Large intestine (tissue), 3 donors: ENCODE data around the gene KLHL6. TPM values are rescaled to one million over a fixed set of nuclear protein-coding genes. Genes with fewer than 3 reads are reported as not detected.
A peak's percentile ranks its signal among the peaks of the same experiment; 100 is the strongest.
"Not testable (repeated sequence)": the region's sequence is repeated elsewhere in the genome, so short reads cannot be mapped to it uniquely, and the experiment has no call there.

Experiments used
- DNase-seq, 2 donors: peaks; one replicate each; pipeline versions ENCODE4 v3.0.0 to v3.0.0-alpha.2; 2013
- H3K27ac ChIP-seq: one replicate; pipeline ENCODE4 v1.5.1; 2013; ENCODE audit warnings: low read length
- H3K27me3 ChIP-seq: 2 replicates; pipeline ENCODE4 v1.6.1; 2013; ENCODE audit warnings: low read length; ENCODE audit not compliant: control insufficient read depth, insufficient read depth
- H3K36me3 ChIP-seq: 2 replicates; pipeline ENCODE4 v1.6.1; 2013; ENCODE audit warnings: low read length; ENCODE audit not compliant: control insufficient read depth, insufficient read depth
- H3K4me1 ChIP-seq: one replicate; pipeline ENCODE4 v1.6.1; 2013; ENCODE audit warnings: low read length; ENCODE audit not compliant: control insufficient read depth, insufficient read depth
- H3K4me3 ChIP-seq: one replicate; pipeline ENCODE4 v1.5.1; 2013; ENCODE audit warnings: low read length
- H3K9me3 ChIP-seq: one replicate; pipeline ENCODE4 v1.6.1; 2013; ENCODE audit warnings: mild to moderate bottlenecking, low read depth, low read length, moderate library complexity; ENCODE audit not compliant: control insufficient read depth
- WGBS: methylation state at CpG from one replicate; pipeline ENCODE4 v1.1.5; 2013; ENCODE audit warnings: low lambda C conversion rate; ENCODE audit not compliant: insufficient coverage; 5-methylcytosine and 5-hydroxymethylcytosine counted together
- polyA plus RNA-seq: library from polyadenylated mRNA; unstranded; fragments of 120-200 nt; gene quantifications from one replicate; pipeline ENCODE4 v1.2.1, GENCODE V29; 2013

Gene KLHL6
- polyA plus RNA-seq, 1 donor, result 2.5 TPM

DNA sequence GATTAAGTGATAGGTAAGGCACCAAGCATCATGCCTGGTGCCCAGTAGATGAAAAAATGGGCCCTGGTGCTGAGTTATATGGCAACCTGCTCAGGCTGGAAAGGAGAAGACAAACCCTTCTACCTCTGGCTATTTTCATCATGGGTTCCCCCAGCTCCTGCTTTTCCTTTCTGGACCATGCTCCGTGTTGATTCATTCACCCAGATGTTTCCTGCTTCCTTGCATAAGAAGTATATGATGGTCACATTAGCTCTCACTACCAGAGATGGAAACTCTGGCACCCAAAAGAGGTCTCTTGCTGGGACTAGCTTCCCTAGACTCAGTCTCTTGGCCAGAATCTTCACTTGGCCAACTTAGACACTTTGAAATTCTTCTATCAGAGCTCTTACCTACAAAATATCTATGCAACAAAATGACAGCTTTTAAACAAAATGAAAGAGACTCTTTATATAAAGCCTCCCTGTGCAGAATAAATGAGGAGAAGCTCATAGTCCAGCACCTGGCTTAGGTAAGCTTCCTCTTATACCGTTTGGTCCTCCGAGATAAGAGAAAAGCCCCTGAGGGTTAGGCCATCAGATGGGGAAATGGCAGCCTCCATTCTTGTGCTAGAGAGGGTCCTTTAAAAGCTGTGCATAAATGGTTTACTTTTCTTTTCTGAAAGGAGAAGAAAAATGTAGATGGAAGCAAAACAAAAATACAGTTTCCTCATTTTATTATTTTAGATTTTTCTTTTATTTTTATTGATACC is 80.3 kb downstream of the KLHL6 start:
- no peaks in the 10 kb centered on the region for H3K36me3 ChIP-seq
- no peak overlapping the region for H3K27ac ChIP-seq
- no peak for DNase-seq
- no peaks in the 10 kb centered on the region for H3K4me1 ChIP-seq
- H3K27me3 ChIP-seq, result no peaks in the 10 kb centered on the region
- no peak overlapping the region for H3K4me3 ChIP-seq
- no CpG with 5 or more reads among the region's 3 CpGs for WGBS
- H3K9me3 ChIP-seq, result no peaks in the 10 kb centered on the region

DNA sequence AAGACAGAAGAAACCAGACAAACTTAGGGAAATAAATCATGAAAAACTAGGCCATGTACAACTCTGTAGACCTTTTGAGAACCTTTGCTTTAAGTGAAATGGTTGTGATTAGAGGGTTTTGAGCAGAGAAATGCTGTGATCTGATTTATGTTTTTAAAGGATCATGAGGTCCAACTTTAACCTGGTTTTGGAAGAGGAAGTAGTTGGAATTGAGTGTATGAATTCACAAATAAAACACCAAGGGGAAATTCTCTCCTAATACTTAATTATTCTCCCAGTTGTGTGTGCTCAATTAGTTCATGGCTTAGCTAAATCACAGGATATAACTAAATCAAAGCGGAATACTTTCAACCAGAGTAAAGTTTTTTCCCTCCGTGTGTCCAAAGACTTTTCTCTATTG is 81.5 kb downstream of the KLHL6 start:
- Histone ChIP-seq H3K27ac (no peak overlapping the region), H3K9me3 (no peaks in the 10 kb centered on the region), H3K4me3 (no peak overlapping the region), H3K27me3 (no peaks in the 10 kb centered on the region), H3K36me3 (no peaks in the 10 kb centered on the region), H3K4me1 (peaks cover 2% of the 10 kb centered on the region)
- no peak for DNase-seq
- WGBS, result 100% methylated on average over 1 of the region's 2 CpGs

- Histone ChIP-seq H3K36me3 (no peaks in the 10 kb centered on the region), H3K9me3 (no peaks in the 10 kb centered on the region), H3K4me3 (no peak overlapping the region), H3K4me1 (peaks cover 3% of the 10 kb centered on the region), H3K27me3 (no peaks in the 10 kb centered on the region), H3K27ac (no peak overlapping the region)
- WGBS, result no CpG with 5 or more reads among the region's 6 CpGs
- no peak for DNase-seq
Measured at GRCh38 chr3:183472155-183472554, 83.4 kb downstream of the KLHL6 start.

- H3K27me3 ChIP-seq, result no peaks in the 10 kb centered on the region
- peaks cover 3% of the 10 kb centered on the region for H3K4me1 ChIP-seq
- peak in 1 of 2 donors; percentile 20 for DNase-seq
- no peak overlapping the region for H3K4me3 ChIP-seq
- no peaks in the 10 kb centered on the region for H3K9me3 ChIP-seq
- no CpG with 5 or more reads among the region's 1 CpG for WGBS
- no peak overlapping the region for H3K27ac ChIP-seq
- no peaks in the 10 kb centered on the region for H3K36me3 ChIP-seq
Measured at GRCh38 chr3:183468424-183468823, 87.1 kb downstream of the KLHL6 start.

DNA sequence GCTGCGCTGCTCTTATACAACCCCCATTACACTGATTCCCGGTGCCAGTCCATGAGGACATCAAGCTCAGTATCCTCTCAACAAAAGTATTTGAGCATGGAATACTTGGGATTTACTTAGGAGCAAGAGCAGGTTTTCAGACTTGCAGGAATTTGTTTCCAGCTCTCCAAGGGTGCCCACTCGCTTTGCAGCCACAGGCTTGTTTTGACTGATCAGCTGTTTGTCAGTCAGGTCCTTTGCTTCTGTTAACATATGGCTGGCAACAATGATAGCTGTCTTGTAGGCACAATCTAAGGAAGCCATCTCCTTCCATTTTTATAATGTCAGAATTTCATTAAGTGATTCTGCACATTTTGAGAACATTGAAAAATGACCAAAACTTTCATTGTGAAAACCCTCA is 88.9 kb downstream of the KLHL6 start:
- Histone ChIP-seq H3K36me3 (no peaks in the 10 kb centered on the region), H3K27me3 (no peaks in the 10 kb centered on the region), H3K4me1 (peaks cover 3% of the 10 kb centered on the region), H3K9me3 (no peaks in the 10 kb centered on the region), H3K4me3 (no peak overlapping the region), H3K27ac (no peak overlapping the region)
- DNase-seq, result no peak
- whole genome bisulfite sequencing, result no CpG with 5 or more reads among the region's 3 CpGs

DNA sequence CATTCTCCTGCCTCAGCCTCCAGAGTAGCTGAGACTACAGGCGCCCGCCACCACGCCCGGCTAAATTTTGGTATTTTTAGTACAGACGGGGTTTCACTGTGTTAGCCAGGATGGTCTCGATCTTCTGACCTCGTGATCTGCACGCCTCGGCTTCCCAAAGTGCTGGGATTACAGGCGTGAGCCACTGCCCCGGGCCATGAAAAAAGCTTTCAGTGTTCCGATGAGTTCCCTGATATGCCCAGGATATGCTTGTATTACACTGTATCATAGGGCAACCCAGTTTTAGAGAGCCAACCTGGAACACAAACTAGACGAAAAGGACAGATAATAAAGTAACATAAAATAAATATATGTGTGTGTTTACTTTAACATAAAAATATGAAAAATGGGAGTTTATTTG is 89.8 kb downstream of the KLHL6 start:
- not testable (repeated sequence) for H3K36me3 ChIP-seq, H3K27ac ChIP-seq, DNase-seq

GRCh38 chr3:183464480-183464879 is 91.0 kb downstream of the KLHL6 start:
- H3K9me3 ChIP-seq, result no peaks in the 10 kb centered on the region
- H3K4me3 ChIP-seq, result no peak overlapping the region
- H3K27ac ChIP-seq, result no peak overlapping the region
- no CpG with 5 or more reads among the region's 2 CpGs for WGBS
- peaks cover 3% of the 10 kb centered on the region for H3K4me1 ChIP-seq
- no peaks in the 10 kb centered on the region for H3K27me3 ChIP-seq
- peak in 1 of 2 donors; percentile 61 for DNase-seq
- H3K36me3 ChIP-seq, result no peaks in the 10 kb centered on the region

More for the DNA sequence above, 89.8 kb downstream of the KLHL6 start:
- not testable (repeated sequence) for H3K27me3 ChIP-seq, H3K4me3 ChIP-seq, H3K4me1 ChIP-seq, H3K9me3 ChIP-seq
- WGBS, result 100% methylated on average over 1 of the region's 13 CpGs

DNA sequence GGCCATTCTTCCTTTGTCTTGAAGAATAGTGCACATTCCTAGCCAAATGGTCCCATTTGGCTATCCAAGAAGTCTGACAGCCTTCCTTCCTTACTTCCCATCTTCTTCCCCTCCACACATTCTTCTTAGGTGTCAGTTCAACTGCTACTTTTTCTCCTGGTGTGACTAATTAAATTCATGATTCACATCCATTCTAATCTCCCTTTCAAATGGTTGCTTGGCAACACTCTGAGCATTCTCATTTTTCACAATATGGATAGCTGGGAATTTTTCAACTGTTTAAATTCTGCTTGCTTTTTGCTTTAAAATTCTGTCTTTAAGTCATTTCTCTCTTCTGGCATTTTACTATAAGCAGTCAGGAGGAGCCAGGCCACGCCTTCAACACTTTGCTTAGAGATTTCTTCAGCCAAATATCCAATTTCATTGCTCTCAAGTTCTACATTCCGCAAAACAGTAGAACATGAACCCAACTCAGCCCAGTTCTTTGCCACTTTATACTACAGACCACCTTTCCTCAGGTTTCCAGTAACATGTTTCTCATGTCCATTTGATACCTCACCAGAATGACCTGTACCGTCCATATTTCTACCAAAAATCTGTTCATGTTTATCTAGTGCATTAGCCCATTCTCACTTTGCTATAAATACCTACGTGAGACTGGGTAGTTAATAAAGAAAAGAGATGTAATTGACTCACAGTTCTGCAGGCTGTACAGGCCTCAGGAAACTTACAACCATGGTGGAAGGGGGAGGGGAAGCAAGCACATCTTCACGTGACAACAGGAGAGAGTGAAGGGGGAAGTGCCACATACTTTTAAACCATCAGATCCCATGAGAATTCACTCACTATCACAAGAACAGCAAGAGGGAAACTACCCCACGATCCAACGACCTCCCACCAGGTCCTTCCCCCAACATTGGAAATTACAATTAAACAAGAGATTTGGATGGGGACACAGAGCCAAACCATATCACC is 95.1 kb downstream of the KLHL6 start:
- no peaks in the 10 kb centered on the region for H3K9me3 ChIP-seq

DNA sequence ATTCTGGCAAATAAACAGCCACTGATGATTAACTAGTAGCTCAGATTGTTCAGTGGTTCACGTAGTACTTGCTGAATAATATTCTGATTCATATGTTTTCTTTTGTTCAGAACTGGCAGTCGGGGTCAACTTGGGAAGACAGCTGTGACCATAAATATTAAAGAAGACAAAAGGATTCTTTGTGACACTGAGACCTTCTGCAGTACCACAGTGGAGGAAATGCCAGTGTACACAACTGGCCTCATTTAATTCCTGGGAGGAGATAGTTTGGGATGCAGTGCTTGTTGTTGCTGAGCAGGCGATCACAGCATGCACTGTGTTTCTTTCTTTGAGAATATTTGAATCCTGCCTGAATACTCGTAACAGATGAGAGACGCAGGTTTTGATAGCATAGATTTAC is 100.4 kb downstream of the KLHL6 start:
- DNase-seq, result no peak
- Histone ChIP-seq H3K27ac (no peak overlapping the region), H3K9me3 (no peaks in the 10 kb centered on the region), H3K4me1 (no peaks in the 10 kb centered on the region), H3K36me3 (peaks cover 17% of the 10 kb centered on the region), H3K27me3 (no peaks in the 10 kb centered on the region), H3K4me3 (no peak overlapping the region)
- 100% methylated on average over 2 of the region's 5 CpGs for WGBS

More for the DNA sequence above, 95.1 kb downstream of the KLHL6 start:
- WGBS, result 93% methylated on average over 2 of the region's 7 CpGs
- Histone ChIP-seq H3K36me3 (no peaks in the 10 kb centered on the region), H3K4me1 (no peaks in the 10 kb centered on the region), H3K4me3 (no peak overlapping the region), H3K27me3 (no peaks in the 10 kb centered on the region), H3K27ac (no peak overlapping the region)
- DNase-seq, result no peak

GRCh38 chr3:183454064-183454463 is 101.4 kb downstream of the KLHL6 start:
- WGBS, result 100% methylated on average over 1 of the region's 4 CpGs
- Histone ChIP-seq H3K27ac (no peak overlapping the region), H3K36me3 (peaks cover 17% of the 10 kb centered on the region), H3K27me3 (no peaks in the 10 kb centered on the region), H3K9me3 (no peaks in the 10 kb centered on the region), H3K4me1 (peaks cover 6% of the 10 kb centered on the region), H3K4me3 (no peak overlapping the region)
- DNase-seq, result no peak
